NCI-H128 (cell line): ENCODE results near the gene USP25.

Experiments
- DNase-seq: peaks from one replicate; lab custom pipeline; 2025; ENCODE audit not compliant: unreplicated experiment; lab: John Stamatoyannopoulos, UW

USP25 gene

DNA sequence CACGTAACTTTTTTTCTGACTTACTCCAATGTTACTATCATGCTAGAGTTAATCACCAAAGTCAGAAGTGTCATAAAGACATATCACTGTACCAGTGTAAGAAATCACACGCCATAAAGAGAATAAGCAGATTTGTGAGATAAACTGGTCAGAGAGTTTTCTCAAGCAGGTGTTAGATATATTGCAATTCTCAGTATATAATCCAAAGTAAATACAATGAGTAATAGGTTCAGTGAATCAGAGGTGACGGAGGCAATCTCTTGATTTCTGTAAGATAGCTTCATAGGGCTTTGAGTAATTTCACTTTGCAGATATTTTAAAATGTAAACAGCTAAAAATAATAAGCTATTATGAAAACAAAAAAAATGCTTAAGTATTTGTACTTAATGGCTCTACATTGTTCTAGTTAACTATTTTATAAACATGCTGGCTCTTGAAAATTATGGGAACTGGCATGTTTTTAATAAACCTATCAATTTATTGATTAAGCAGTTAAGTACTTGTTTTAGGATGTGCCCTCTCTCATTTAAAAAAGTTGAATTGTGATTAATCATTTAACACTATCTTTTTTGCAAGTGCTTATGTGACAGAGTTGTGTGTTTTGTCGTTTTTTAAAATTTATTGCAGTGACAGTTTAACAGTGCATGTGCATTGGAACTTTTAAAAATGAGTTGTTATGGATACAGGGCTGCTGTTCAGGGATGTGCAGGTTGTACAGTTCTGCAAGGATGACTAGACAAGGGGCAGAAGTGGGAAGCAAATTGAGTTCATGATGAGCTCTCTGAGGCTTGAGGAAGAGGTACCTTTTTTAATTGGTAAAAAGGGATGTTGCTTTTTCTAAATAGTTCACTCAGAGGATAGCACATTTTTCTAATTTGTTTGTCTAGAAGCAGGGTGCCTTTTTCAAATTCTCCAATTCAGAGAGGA is 119.1 kb downstream of the USP25 start:
- no peak for DNase-seq

DNA sequence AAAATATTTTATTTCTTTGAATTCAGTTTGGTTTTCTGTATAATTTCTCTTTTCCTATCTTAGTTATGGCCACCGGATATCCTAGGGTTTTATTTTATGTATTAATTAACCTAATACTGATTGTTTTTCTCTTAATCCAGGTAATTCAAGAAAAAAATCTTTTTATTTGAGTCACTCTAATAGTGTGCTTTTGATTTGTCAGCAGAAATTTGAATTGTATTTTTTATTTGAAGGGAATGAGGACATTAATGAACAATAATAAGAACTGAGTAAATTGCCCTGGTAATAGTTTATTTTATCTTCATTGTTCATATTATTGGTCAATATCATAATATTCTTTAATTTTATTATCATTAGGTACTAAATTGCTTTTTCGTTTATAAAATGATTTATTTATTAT is 120.1 kb downstream of the USP25 start:
- DNase-seq: no peak

DNA sequence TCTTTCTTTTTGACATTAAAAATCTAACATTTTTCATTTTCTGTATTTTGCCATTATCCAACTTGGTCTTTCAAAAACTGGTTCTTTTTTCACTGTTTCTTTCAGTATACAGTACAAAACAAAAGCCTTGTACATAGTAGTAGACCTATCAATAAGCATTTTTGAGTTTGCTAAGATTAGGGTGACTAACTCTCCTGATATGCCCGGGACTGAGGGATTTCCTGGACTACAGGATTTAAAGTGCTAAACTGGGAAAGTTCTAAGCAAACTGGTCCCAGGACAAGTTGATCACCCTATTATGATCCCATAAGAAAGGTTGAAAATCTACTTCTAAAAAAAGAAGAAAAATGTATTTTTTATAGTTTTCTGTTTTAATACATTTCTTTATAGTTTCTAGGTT is 120.9 kb downstream of the USP25 start:
- no peak for DNase-seq

DNA sequence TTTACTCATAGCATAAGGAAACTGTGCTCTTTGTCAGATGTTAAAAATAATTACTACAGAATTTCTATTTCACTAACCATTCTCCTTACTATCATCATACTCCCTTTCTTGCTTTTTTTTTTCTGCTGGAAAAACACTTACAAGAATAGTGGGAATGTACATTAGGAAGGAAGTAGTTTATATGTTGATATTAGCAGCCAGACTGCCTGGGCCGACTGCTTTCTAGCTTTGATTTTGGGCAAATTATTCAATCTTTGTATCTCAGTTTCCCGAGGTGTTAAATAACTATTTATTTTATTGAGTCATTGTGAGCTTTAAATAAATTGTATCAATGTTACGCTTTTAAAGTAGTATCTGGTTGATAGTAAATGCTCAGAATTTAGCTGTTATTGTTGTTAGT is 122.4 kb downstream of the USP25 start:
- no peak for DNase-seq

DNA sequence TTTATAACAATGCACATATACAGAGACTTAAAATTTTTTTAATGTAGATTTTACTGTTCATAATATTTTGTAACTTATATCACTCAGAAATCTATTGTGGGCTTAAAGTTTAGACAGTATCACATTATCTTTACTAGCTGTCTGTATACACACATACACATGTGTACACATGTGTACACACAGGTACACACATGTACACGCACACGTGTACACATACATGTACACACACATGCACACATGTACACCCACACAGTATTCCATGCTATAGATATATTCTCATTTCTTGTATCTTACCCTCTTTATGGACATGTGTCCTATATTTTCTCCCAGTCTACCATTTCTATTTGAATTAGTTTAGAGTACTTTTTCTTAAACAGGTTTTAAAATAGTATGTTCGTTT is 123.3 kb downstream of the USP25 start:
- DNase-seq: no peak

DNA sequence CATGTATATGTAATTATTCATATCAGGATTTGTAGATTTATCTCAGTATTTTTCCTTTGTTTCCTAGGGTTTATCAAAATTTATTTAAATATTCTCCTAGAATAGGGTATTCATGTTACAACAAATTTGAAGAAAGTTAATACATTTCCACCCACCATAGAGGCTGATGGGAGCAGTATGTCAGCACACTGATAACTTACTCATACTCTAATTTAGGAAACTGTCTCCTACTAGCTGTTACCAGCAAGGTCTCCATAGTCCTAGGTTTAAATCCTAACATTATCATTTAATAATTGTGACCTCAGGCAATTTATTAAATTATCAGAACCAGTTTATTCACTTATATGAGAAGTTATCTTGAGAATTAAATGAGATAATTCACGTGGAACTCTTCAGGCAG is 127.0 kb downstream of the USP25 start:
- no peak for DNase-seq

DNA sequence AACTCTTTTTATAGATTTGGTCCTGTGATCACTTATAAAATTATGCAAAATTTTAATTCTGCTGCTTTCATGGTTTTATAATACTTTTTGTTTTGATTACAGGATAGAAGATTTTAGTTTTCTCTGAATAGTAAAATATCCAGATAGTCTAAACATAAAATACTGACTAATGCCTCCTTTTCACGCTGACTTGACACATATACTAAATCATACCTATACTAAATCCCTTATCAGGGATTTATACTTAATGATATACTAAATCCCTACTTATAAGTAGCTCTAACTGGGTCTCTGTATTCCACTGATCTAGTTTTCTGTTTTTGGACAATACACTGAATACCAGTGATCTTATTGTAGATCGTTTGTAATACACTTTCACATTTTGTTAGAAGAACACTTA is 128.0 kb downstream of the USP25 start:
- DNase-seq: no peak

DNA sequence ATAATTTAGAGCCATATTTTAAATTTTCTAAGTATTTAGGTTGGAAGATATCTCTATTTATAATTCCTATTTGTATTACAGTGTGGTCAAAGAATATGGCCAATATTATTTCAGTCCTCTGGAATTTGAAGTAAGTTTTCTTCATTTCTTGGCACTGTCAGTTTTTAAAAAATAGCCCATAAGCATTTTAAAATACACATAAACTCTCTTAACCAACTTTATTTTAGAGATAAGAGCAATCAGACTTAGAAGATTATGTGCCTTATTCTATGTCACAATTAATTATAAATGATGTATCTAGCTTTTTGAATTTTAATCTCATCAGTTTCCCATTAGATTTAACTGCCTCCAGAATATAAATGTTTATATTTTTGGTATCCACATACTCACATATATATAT is 130.8 kb downstream of the USP25 start:
- DNase-seq: no peak

DNA sequence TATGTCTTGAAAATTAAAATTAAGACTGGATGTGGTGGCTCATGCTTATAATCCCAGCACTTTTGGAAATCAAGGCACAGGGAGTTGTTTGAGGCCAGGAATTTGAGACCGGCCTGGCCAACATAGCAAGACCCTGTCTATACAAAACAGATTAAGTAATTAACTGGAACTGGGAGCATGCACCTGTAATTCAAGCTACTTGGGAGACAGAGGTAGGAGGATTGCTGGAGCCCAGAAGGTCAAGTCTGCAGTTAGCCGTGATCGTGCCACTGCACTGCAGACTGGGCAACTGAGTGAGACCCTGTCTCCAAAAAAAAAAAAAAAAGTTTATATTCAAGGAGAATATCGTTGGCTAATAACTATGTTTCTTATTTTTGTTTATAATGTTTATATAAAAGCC is 139.2 kb downstream of the USP25 start:
- DNase-seq: no peak

DNA sequence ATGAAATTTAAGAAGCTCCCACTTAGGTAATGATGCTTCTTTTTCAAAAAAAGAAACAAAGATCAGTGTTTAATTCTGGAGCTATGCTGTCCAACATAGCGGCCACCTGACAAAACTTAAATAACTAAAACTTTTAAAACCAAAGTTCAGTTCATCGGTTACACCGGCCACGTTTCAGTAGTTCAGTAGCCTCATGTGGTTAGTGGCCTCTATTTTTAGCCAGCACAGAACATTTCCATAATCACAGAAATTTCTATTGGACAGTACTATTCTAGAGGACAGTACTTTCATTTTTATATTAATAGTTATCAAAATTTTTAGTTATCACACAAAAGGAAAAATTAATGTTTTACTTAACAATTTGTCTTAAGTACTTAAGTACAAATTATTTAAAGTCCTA is 141.0 kb downstream of the USP25 start:
- DNase-seq: no peak

DNA sequence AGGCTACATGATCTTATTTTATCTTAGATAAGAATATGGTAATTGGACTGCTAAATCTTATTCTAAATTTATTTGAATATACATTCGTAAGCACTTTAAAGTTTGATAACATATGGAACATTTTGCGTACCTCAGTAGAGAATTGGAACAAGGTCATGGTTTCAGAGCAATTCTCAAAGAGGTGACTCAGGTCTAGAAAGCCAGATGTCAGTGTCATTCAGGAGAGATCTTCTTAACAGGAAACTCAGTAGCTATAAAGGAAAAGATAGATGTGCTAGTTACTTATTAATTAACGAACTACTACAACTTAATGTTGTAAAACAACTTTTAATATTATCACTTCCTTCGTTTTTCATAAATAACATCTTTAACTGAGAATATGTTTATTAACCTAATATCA is 142.5 kb downstream of the USP25 start:
- no peak for DNase-seq

DNA sequence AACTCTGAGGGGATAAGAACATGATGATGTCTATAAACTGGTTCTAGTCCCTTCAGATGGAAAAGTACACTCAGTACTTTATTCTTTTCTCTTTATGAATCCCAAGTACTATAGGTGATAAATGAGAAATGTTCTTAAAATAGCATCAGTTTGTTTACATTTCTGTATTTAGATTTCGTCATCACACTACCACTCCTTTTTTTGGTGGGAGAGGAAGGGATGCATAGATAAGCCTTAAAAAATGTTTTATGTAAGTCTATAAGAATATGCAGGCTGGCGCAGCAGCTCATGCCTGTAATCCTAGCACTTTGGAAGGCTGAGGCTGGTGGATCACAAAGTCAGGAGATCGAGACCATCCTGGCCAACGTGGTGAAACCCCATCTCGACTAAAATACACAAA is 144.8 kb downstream of the USP25 start:
- no peak for DNase-seq

DNA sequence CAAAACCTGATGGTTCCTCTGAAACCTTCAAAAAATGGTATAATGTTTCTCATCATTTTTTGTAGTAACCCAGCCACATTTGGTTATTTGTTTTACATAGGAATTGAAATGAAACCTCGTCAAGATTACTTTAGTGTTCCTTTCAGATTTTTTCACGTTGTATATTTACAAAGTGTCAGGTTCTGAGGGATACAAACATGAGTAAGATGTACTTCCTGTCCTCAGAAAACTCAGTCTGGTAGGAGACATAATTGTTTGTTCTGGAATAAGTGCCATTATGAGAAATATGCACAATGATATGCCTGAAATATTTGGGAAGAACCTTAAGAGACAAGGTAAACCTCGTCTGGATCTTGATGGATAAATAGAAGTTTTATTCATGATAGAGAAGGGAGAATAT is 145.5 kb downstream of the USP25 start:
- DNase-seq: no peak

DNA sequence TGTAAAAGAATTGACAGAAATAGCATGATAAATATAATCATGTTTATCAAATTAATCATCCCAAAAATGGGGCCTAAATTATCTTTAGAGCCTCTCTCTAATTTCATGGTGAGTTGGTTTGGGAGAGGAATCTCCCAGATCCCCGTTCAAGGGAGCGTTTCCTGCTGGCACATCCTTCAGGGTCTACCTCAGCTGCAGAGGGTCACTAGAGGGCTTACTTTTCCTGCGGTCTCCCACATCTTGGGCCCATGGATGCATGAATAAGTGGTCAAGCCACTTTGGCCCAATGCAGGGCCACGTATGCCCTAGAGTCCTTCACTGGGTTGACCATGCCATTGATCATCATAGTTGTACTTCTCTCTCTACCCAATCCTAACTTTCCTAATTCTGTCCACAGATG is 164.1 kb downstream of the USP25 start:
- DNase-seq: no peak

DNA sequence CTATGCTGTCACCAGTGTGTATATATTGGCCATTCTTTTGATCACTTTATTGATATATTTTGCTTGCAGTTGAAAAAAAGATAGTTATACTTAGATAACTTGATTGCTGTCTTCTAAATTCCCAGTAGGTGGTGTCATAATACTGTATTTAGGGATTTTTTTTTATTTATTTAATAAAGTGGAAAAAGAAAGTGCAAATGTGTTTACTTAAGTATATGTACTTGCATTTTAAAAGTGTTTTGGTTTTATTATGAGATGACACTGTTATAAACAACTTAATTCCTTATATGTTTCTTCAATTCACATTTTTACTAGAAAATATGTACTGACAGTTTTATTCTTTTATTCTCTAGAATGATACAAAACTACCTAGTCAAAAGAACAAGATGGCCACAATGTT is 164.8 kb downstream of the USP25 start:
- DNase-seq: no peak

DNA sequence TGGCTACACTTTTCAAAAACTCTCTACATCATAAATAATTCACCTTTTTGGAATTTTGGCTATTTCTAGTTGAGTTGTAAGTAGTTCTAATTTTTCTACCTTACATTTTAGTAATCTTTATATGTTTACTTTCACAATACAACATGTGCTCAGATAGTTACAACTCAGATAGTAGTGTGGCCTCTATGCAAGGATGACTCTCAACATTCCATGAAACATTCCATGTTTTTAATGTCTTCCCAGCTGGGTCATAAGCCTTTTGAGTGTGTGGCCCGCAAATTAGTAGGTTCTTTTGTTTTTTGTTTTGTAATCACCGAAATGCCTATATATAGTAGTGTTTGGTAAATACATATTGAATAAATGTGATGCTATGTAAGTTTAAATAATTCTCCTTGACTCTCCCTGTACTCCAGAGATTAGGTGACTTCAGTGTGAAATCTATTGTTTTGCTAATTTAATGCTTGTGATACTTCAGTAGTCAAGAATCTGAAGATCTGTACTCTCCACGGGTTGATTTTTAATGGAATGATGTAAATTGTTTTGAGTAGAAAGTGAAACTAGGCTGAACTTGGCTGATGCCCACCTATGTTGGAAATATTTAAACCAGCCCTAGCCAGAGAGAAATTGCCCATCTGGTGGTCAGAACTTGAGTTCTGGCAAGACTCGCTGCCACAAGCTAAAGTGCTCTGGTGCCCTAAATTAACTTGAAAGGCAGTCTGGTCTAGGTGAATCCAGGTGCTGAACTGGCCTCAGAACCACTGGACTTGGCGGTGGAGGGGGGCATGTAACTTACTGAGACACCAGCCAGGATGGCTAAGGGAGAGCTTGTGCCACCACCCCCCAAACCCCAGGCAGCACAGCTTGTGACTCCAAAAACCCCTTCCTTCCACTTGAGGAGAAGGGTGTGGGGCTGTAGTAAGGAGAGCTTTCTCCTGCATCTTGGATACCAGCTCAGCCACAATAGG is 165.6 kb downstream of the USP25 start:
- DNase-seq: no peak

DNA sequence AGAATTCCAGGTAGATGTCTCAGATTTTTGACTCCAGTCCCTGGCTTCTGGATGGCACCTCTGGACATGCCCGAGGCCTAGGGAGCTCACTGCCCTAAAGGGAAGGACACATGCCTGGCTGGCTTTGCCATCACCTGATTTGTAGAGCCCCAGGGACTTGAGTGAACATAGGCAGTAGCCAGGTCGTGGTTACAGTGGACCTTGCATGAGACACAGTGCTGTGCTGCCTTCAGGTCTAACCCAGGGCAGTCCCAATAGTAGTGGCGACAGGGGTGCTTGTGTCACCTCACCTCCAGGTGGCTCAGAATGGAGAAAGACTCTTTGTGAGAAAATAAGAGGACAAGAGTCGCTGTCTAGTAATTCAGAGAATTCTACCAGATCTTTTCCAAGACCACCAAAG is 166.7 kb downstream of the USP25 start:
- no peak for DNase-seq

DNA sequence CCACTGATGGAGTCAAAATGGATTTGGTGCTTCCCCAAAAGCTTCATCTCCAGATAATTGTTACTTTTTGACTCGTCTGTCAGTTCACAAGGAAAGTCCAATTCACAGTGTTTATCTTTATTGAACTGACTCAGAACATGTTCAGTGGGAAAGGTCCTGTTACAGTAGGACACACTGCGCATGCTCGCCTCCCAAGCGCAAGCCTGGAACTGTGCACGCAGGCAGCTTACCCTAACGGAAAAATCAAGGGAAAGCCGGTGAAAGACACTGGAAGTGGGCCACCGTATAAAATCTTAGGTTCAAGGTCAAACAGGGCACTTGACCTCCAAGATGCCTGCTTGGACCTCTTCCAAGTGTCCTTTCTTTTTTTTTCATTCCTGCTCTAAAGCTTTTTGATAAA is 174.6 kb downstream of the USP25 start:
- DNase-seq: no peak

DNA sequence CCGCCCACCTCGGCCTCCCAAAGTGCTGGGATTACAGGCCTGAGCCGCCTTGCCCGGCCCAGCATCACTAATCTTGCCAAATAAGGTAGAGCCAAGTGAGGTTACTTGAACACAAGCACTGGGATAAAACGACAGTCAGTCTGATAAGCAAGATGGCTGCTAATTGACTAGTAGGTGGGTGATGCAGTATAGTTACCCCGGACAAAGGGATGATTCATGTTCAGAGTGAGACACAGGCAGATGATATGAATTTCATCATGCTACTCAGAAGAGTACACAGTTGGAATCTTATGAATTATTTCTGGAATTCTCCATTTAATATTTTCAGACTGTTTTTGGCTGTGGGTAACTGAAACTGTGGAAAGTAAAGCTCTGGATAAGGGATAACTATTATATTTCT is 178.4 kb downstream of the USP25 start:
- no peak for DNase-seq

DNA sequence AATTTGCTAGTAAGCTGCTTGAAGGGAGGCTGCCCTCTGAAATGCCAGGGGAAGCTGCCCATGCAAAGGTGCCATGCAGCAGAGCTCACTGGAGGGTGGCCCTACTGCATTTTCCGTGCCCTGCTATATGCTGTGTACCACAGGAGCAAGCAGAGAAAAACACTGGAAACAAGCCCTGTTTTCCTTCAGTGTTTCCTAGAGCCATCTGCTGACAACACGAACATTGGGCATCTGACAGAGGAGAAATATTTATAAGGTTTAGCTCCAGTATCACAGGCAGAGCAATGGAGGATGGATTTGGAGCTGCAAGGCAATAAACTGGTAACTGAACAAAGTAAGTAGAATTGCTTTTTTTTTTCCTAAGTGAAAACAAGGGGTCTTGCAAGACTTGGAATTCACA is 198.4 kb downstream of the USP25 start:
- no peak for DNase-seq

DNA sequence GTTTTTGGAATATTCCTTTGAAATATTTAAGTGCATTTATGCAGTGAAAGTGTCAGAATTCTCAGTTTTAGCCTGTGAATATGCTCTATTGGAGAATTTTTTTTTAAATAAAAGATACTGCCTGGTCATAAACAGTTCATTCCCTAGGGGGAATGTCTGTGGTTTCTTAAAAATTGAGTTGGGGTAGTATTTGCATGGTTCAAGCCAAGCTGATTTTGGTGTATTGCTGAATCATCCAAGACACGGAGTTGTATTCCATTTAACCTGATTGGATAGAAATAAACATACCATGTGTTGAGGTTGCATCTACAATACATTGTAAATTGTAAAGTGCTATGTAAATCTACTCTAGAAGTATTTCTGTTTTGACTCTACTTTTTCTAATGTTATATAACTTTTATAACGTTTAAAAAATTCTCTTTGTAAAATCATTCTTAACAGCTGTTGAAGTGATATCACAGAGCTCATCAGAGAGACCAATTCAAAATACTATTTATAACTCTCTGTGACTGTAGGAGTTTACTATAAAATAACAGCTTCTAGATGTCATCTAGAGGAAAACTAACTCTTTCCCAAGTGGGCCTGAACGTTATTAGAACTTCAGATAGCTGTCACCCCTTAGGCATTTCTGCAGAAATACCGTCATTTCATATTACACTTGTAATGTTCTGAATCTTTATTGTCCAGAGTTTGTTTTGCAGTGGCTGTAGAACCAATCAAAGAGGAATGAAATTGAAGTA is 199.1 kb downstream of the USP25 start:
- no peak for DNase-seq
